Thymus (tissue), 11 donors: Measurements from ENCODE around the gene ZNF526. TPM values are rescaled to one million over a fixed set of nuclear protein-coding genes. Genes with fewer than 3 reads are reported as not detected.

Experiments
- DNase-seq, 9 donors: peaks; one replicate each; pipeline ENCODE4 v3.0.0-alpha.2; 2013; ENCODE audit warnings: low spot score in 9 of 9, low read depth in 6 of 9, missing footprints in 1 of 9
- H3K27ac ChIP-seq, 2 donors: one replicate each; pipeline ENCODE4 v1.5.1; 2013; ENCODE audit warnings: control low read depth in 1 of 2, low read depth in 1 of 2, low read length in 1 of 2, mild to moderate bottlenecking in 1 of 2, moderate library complexity in 1 of 2
- H3K27me3 ChIP-seq, 2 donors: one replicate each; pipeline ENCODE4 v1.5.1; 2013; ENCODE audit warnings: low read length in 1 of 2; ENCODE audit not compliant: control insufficient read depth in 2 of 2, insufficient read depth in 1 of 2
- H3K36me3 ChIP-seq, 2 donors: one replicate each; pipeline ENCODE4 v1.5.1; 2013; ENCODE audit warnings: low read length in 1 of 2, mild to moderate bottlenecking in 1 of 2, moderate library complexity in 1 of 2; ENCODE audit not compliant: control insufficient read depth in 2 of 2, insufficient read depth in 2 of 2
- H3K4me1 ChIP-seq, 2 donors: one replicate each; pipeline ENCODE4 v1.5.1; 2013; ENCODE audit warnings: low read length in 2 of 2; ENCODE audit not compliant: control insufficient read depth in 2 of 2, insufficient read depth in 2 of 2
- H3K4me3 ChIP-seq, 2 donors: one replicate each; pipeline ENCODE4 v1.5.1; 2013; ENCODE audit warnings: low read length in 2 of 2, control low read depth in 1 of 2, mild to moderate bottlenecking in 1 of 2
- H3K9me3 ChIP-seq, 2 donors: one replicate each; pipeline ENCODE4 v1.5.1; 2013; ENCODE audit warnings: low read length in 1 of 2, mild to moderate bottlenecking in 1 of 2; ENCODE audit not compliant: control insufficient read depth in 2 of 2, insufficient read depth in 1 of 2
- WGBS: extraction: QIAGEN DNeasy Blood & Tissue Kit; methylation state at CpG from one replicate; pipeline ENCODE4 v1.1.7; 2013; 5-methylcytosine and 5-hydroxymethylcytosine counted together
- polyA plus RNA-seq: library from polyadenylated mRNA; stranded (reverse); fragments of 200-250 nt; gene quantifications from one replicate; pipeline ENCODE4 v1.2.3, GENCODE V29; 2013
- total RNA-seq: library from RNA; stranded (reverse); fragments of 120-200 nt; gene quantifications from one replicate; pipeline ENCODE4 v1.2.4, GENCODE V29; 2013
- donor health status: healthy.

Gene ZNF526
- total and polyA plus RNA-seq, 2 donors = 3.6 to 4.1 TPM

GRCh38 chr19:42235181-42235580 lies 15.1 kb downstream of the ZNF526 start:
- H3K27me3 ChIP-seq = no peaks in the 10 kb centered on the region
- no peak overlapping the region for H3K4me3 ChIP-seq
- peaks cover 76 to 80% of the 10 kb centered on the region in 2 donors for H3K36me3 ChIP-seq
- peak overlapping the region in 1 of 2 donors; percentile 11 for H3K27ac ChIP-seq
- H3K9me3 ChIP-seq = no peaks in the 10 kb centered on the region
- no peak for DNase-seq
- WGBS = over 99% methylated on average over 5 of the region's 5 CpGs
- no peaks in the 10 kb centered on the region for H3K4me1 ChIP-seq

- H3K9me3 ChIP-seq = no peaks in the 10 kb centered on the region
- no peak overlapping the region for H3K4me3 ChIP-seq
- no peak for DNase-seq
- no peak overlapping the region for H3K27ac ChIP-seq
- H3K4me1 ChIP-seq = peaks cover 12 to 30% of the 10 kb centered on the region in 2 donors
- no peaks in the 10 kb centered on the region for H3K27me3 ChIP-seq
- WGBS = 98% methylated on average over 10 of the region's 10 CpGs
- peaks cover 32 to 41% of the 10 kb centered on the region in 2 donors for H3K36me3 ChIP-seq
Observed at GRCh38 chr19:42239544-42240220, 19.6 kb downstream of the ZNF526 start.

GRCh38 chr19:42241279-42241678 lies 21.2 kb downstream of the ZNF526 start:
- H3K27ac ChIP-seq = no peak overlapping the region
- peak overlapping the region; percentile 68 to 93 for H3K4me3 ChIP-seq
- no peak for DNase-seq
- 97% methylated on average over 3 of the region's 3 CpGs for WGBS
- H3K9me3 ChIP-seq = no peaks in the 10 kb centered on the region
- H3K4me1 ChIP-seq = peaks cover 15 to 46% of the 10 kb centered on the region in 2 donors
- no peaks in the 10 kb centered on the region for H3K27me3 ChIP-seq
- H3K36me3 ChIP-seq = peaks cover 17 to 28% of the 10 kb centered on the region in 2 donors

GRCh38 chr19:42242069-42242511 lies 22.0 kb downstream of the ZNF526 start:
- Histone ChIP-seq H3K27me3 (no peaks in the 10 kb centered on the region), H3K4me3 (peak overlapping the region; percentile 68 to 93), H3K27ac (peak overlapping the region in 1 of 2 donors; percentile 92), H3K36me3 (peaks cover 9 to 21% of the 10 kb centered on the region in 2 donors), H3K9me3 (no peaks in the 10 kb centered on the region), H3K4me1 (peaks cover 15 to 54% of the 10 kb centered on the region in 2 donors)
- peak in 1 of 9 donors; percentile 36 for DNase-seq
- WGBS = under 1% methylated on average over 49 of the region's 49 CpGs

GRCh38 chr19:42242512-42243409 lies 22.6 kb downstream of the ZNF526 start, which contains the start of gene GSK3A:
GSK3A (minus strand) TSS chr19:42242602; CDS start chr19:42242465, 137 bp downstream.
- H3K4me1 ChIP-seq = peaks cover 15 to 57% of the 10 kb centered on the region in 2 donors
- no peaks in the 10 kb centered on the region for H3K9me3 ChIP-seq
- WGBS = under 1% methylated on average over 76 of the region's 76 CpGs
- peak; percentile 97 to 99 (median 98) for DNase-seq
- H3K36me3 ChIP-seq = peaks cover 9 to 18% of the 10 kb centered on the region in 2 donors
- no peaks in the 10 kb centered on the region for H3K27me3 ChIP-seq
- H3K27ac ChIP-seq = peak within 1 kb of the TSS; percentile 92 to 95
- H3K4me3 ChIP-seq = peak within 1 kb of the TSS; percentile 79 to 93

GRCh38 chr19:42244347-42245220 lies 24.5 kb downstream of the ZNF526 start:
- Histone ChIP-seq H3K9me3 (no peaks in the 10 kb centered on the region), H3K27ac (peak overlapping the region; percentile 91 to 95), H3K36me3 (peaks cover 14 to 20% of the 10 kb centered on the region in 2 donors), H3K27me3 (no peaks in the 10 kb centered on the region), H3K4me1 (peaks cover 15 to 57% of the 10 kb centered on the region in 2 donors), H3K4me3 (peak overlapping the region; percentile 79 to 93)
- WGBS = 3% methylated on average over 45 of the region's 45 CpGs
- DNase-seq = peak; percentile 89 to 98 (median 96)

- whole genome bisulfite sequencing = 93% methylated on average over 10 of the region's 10 CpGs
- Histone ChIP-seq H3K4me3 (no peak overlapping the region), H3K9me3 (no peaks in the 10 kb centered on the region), H3K27me3 (no peaks in the 10 kb centered on the region), H3K36me3 (peaks cover 13 to 20% of the 10 kb centered on the region in 2 donors), H3K4me1 (peaks cover 15 to 63% of the 10 kb centered on the region in 2 donors), H3K27ac (peak overlapping the region in 1 of 2 donors; percentile 70)
- DNase-seq = no peak
Observed at GRCh38 chr19:42245231-42245630, 25.1 kb downstream of the ZNF526 start.

GRCh38 chr19:42246143-42246921 lies 26.2 kb downstream of the ZNF526 start:
- Histone ChIP-seq H3K4me1 (peaks cover 14 to 66% of the 10 kb centered on the region in 2 donors), H3K27me3 (no peaks in the 10 kb centered on the region), H3K4me3 (no peak overlapping the region), H3K9me3 (no peaks in the 10 kb centered on the region), H3K36me3 (peaks cover 13 to 19% of the 10 kb centered on the region in 2 donors), H3K27ac (no peak overlapping the region)
- no peak for DNase-seq
- 83% methylated on average over 10 of the region's 10 CpGs for WGBS
